MM.1S (cell line): ENCODE results near the gene TMEM175.

Experiments used
- CTCF ChIP-seq: fragments of 300-600 bp; sonication (generic); IDR thresholded peaks from 2 replicates; pipeline ENCODE4 v1.5.1; 2016; ENCODE audit warnings: antibody characterized with exemption, low read length, mixed read lengths
- EZH2 ChIP-seq: fragments of 300-600 bp; sonication (generic); optimal IDR thresholded peaks from 2 replicates; pipeline ENCODE3; 2017; ENCODE audit warnings: low read depth, mild to moderate bottlenecking, antibody characterized with exemption, low read length, mixed read lengths

- no peak for TF ChIP-seq CTCF
- TF ChIP-seq EZH2, result no peak
Observed at GRCh38 chr4:929096-929765, 3.0 kb upstream of the TMEM175 start.
